Amygdala (tissue), 56 donors: Measurements from ENCODE around the gene PPP1R13B.
A peak's percentile ranks its signal among the peaks of the same experiment; 100 is the strongest.
"Not testable (repeated sequence)": the region's sequence is repeated elsewhere in the genome, so short reads cannot be mapped to it uniquely, and the experiment has no call there.

Experiments used
- DNase-seq, 56 donors: peaks; one replicate each; lab custom pipeline; 2025; lab: John Stamatoyannopoulos, UW

Gene PPP1R13B

DNA sequence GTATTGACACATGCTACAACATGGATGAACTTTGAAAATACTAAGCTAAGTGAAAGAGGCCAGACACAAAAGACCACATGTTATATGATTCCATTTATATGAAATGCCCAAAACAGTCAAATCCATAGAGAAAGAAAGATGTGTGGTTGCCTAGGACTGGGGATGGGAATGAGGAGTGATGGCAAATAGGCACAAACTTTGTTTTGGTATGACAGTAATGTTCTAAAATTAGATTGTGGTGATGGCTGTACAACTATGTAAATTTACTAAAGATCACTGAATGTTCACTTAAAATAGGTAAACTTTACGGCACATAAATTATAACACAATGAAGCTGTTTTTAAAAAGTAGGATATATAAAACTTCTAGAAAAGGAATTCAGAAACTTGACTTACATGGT, 41.7 kb downstream of the PPP1R13B start:
- DNase-seq, result no peak

DNA sequence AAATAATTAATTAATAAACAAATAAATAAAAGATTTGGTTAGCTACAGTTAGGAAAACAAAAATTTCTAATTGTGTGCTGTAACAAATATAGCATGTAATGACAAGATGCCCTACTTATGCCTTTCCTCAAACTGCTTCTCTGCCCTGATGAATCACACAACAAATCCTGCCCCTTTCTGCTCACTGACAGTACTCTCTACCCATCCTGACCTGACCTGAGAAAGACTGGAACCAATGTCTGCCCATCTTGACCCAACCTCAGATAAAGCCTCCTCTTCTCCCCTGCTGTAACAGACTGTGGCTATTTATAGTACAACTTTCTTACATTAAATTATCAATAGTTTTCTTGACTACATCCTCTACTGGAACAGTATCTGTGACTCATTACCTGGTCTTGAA, 43.7 kb downstream of the PPP1R13B start:
- no peak for DNase-seq

DNA sequence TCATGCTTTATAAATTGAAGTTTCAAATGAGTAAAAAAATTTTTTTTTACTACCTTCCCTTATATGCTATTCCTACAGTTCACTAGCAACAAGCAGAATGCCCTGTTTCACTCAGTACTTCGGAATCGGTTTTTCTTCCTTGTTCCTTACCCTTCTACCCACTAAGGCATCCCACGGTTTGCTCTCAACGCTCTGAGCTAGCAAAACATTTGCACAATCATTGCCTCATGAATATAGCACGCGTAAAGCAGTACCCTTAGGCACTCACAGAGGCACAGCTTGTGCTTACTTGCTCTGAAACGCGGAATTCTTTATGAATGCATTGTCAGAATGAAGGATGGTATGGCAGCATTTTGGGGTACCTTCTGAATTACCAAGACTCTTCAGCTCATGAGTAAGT, 45.0 kb downstream of the PPP1R13B start:
- no peak for DNase-seq

DNA sequence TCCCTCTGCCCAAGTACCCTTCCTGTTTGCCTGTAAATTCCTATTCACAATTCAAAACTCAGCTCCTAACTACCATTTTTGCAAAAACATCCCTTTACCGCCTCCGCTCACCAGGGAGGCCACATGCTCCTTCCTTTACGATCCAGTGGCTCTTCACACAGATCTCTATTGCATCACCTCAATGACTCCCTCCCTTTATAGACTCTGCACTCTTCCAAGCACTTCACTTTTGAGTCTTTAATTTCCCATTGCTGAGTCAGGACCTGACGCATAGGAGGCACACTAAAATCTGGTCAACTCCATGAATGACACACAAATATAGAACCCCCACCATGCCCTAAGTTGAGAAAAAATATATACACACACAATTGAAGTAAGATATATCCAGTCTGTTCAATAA, 45.9 kb downstream of the PPP1R13B start:
- no peak for DNase-seq

DNA sequence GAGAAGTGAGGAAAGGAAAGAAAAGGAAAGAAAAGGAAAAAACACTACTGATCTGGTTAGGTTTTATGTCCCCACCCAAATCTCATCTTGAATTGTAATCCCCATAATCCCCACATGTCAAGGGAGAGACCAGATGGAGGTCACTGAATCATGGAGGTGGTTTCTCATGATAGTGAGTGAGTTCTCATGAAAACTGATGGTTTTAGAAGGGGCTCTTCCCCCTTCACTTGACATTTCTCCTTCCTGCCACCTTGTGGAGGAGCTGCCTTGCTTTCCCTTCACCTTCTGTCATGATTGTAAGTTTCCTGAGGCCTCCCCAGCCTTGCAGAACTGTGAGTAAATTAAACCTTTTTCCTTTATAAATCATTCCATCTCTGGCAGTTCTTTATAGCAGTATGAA, 54.2 kb downstream of the PPP1R13B start:
- not testable (repeated sequence) for DNase-seq

DNA sequence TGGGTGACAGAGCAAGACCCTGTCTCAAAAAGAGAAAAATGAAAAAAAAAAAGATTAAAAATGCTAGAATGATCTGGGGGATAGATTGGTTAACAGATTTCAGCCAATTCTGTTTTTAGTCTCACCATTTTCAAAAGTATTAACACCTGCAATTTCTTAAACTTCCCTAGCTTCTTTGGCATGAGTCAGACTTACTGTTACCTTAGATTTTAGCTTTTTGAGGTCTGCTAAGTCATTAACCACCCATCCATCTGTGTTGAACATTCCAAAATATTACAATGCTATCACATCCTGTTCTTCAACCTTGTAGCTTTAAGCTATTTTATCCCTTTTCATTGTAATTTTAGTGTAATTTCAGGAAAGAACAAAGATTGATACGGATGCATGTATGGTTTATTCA, 59.3 kb downstream of the PPP1R13B start:
- DNase-seq, result no peak

DNA sequence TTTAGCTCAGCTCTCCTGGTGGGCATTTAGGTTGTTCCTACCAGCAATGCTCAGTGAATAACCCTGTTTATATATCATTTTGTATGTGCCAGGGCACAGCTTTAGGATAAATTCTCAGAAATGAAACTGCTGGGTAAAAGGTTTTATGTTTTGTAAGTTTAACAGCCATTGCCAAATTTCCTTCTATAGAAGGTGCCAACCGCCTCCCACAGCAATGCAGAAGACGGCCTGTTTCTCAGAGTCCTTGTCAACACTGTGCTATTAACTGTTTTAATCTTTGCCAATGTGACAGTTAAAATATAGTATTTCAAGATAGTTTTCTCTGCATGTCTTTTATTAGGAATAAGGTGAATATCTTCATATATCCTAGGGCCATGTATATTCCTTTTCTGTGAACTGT, 65.0 kb downstream of the PPP1R13B start:
- peak in 4 of 56 donors; percentile 1 to 14 (median 6) for DNase-seq

DNA sequence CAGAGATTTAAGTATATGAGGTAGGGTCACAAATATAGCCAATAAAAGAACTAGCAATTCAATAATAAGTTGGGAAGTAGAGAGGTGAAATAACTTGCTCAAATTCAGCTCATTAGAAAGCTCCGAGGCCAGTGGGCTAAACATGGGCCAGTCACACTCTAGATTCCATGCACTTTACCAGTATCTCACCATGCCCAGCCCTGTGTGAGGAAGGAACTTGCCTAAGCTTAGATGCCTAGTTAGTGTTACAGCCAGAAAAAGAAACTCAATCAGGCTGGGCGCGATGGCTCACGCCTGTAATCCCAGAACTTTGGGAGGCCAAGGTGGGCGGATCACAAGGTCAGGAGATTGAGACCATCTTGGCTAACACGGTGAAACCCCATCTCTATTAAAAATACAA, 71.1 kb downstream of the PPP1R13B start:
- DNase-seq, result not testable (repeated sequence)

DNA sequence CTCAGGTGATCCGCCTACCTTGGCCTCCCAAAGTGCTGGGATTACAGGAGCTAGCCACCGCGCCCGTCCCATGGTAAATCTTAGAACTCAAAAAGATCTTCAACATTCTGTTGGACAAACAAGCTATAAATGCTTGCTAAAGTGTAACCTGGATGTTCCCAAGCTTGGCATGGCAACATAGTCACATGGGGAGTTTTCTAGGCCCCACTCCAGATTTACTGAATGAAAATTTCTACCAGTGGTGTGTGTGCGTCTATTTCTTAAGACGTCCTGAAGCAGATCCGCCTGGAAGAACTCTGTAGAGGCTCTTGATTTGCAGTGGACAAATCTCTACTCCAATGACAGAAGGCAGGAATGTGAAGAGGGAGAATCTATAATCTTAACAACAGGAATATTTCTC, 71.9 kb downstream of the PPP1R13B start:
- DNase-seq, result peak in 11 of 56 donors; percentile 1 to 36 (median 13)

DNA sequence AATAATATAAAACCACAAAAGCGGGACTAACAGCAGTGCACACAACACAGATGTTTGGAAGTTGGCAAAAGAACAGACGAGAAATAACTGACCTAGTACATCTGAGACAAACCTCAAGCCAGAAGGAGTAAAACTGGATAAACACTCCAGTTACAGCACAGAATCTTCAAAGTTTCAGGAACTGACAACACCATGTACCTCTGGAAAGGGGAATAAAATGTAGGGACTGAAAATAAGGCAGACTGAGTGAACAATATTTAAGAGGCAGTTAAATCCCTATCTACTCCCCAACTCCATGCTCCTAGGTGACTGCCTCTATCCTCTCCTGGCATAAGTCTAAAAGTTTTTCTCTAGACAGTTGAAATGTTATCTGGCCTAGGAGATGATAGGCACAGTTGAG, 73.9 kb downstream of the PPP1R13B start:
- DNase-seq, result no peak

DNA sequence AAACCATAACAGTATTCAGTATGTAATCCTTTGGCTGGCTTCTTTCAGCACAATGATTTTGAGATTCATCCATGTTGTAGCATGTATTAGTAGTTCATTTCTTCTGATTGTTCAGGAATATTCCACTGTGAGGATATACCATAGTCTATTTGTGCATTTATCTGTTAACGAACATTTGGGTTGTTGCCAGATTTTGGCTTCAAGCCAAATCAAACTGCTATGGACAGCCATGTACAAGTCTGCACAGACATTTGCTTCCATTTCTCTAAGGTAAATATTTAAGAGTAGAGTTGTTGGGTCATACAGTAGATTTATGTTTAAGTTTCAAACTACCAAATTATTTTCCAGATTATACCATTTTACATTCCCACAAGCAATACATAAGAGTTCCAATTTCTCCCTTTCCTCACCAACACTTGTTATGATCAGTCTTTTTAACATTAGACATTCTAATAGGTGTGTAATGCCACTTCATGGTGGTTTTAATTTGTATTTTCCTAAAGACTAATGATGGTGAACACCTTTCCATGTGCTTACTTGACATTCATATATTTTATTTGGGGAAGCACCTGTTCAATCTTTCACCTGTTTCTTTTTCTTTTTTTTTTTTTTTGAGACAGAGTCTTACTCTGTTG, 75.2 kb downstream of the PPP1R13B start:
- DNase-seq, result no peak

DNA sequence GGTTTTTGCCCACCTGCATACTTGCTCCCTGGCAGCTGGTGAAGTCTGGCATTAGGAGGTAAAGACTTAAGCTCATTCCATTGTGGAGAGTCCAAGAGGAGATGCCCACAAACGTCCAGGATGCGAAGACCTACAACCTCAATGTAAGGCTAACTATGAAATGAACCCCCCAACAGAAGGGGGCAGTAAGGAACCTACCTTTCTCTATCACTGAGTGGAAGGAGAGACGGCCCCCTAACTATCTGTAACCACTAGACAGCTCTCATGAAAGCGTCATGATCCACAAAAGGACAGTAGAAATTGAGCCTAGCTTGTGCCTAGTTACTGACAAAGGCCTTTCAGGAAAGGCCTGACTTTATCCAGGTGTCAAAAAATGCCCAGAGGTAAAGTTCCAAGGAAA, 76.5 kb downstream of the PPP1R13B start:
- no peak for DNase-seq

DNA sequence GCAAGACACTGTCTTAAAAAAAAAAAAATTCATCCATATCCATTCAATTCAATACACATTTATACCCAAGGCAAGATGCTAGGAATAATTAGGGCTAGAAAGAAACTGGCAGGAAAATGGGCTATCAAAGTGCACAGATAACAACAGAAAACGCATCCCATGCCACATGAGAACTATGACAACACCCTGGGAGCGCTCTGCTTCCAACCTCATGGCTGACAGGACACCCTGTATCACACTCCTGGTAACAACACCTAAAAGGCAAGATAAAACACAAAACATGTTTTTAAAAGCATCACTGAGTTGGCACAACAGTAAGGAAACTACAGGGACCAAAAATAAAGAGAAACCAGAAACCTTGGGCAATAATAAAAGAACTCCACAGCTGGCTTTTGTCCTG, 76.9 kb downstream of the PPP1R13B start:
- no peak for DNase-seq

DNA sequence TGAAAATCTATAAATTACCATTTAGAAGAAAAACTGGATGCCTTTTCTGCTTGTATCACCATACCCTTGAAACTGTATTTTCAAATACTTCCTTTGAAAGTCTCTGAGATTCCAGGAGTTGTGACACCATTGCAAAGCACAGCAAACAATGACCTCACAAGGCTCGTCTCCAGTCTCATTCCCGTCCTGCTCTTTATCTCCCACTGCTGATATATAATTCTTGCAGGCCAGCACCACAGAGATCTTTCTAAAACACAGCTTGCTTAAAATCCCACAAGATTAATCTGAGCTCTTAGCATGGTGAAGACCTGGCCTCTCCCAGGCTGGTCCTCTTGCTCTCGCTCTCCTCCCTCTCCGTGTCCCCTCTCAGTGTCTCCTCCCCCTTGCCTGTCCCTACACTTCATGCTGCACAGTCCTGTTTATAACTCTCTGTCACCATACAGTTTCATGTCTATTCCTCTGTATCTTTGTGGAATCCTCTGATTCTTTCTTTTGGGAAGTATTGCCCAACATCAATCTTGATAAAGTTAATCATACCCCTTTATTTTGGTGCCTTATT, 80.0 kb downstream of the PPP1R13B start:
- no peak for DNase-seq

DNA sequence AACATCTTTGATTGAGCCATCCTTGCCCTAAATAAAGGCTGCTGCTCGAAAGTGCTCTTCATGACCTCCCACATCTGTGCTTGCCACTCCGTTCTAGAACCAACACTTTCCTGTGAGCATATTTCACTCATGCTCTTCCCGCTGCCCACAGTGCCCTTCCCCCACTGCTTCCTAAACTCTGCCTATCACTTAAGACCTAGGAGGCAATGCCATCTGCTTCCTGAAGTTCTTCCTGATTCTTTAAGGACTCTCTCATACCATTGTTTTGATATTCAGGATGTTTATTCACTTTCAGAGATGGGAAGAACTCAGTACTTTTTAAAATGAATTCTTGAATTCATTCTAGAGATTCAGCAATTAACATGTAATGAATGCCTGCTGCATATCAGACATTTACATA, 81.8 kb downstream of the PPP1R13B start:
- no peak for DNase-seq

DNA sequence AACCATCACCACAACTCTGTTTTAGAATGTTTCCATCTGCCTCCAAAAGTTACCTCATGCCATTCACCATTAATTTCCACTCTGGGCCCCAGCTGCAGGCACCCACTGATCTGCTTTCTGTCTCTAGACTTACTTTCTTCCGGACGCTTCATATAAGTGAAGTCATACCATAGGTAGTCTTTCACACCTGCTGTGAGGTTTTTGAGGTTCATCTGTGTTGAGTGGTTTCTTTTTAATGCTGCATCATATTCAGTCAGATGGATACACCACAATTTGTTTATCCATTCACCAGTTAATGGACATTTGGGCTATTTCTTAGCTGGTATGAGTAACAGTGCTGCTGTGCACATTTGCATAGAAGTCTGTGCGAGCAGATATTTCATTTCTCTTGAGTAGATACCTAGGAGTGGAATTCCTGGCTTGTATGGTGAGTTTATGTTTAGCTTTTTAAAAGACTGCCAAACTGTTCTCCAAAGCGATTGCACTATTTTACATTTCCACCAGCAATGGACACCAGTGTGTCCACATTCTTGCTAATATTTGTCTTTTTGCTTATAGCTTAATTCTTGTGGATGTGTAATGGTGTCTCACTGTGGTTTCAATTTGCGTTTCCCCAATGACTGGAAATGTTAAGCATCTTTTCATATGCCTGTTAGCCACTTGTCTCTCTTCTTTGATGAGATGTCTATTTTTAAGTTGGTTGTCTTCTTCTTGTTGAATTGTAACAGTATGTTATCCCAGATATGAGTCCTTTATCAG, 83.5 kb downstream of the PPP1R13B start:
- no peak for DNase-seq

DNA sequence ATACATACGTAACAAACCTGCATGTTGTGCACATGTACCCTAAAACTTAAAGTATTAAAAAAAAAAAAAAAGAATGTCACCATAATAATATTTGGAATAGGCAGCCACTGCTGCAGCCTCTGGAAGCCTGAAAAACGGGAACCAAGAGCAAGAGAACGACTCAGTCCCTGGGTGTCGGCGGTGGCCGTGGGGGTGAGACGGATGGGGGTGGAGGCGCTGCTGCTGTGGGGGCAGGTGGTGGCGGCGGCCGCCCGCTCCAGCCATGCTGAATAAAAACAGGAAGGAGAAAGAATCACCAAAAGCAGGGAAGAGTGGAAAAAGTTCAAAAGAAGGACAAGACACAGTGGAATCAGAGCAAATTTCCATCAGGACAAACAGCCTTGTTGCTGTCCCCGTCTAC, 84.8 kb downstream of the PPP1R13B start:
- DNase-seq, result no peak

DNA sequence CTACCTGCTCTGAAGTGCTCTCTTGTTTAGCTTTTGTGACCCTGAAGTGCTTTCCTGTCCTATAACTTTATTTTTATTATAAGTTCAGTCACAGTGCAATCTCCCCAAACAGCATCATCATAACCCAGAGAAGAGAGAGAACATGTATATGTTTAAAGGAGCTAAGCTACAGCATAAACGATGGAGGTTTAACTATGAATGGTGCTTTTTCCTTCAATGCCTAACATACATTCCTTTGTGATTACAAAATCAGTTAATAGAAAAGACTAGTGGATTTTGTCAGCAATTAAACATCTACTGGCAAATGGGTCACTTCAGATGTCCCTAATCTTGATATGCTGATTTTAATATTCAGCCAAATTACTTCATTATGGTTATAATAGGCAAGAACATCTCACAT, 85.3 kb downstream of the PPP1R13B start:
- DNase-seq, result no peak

DNA sequence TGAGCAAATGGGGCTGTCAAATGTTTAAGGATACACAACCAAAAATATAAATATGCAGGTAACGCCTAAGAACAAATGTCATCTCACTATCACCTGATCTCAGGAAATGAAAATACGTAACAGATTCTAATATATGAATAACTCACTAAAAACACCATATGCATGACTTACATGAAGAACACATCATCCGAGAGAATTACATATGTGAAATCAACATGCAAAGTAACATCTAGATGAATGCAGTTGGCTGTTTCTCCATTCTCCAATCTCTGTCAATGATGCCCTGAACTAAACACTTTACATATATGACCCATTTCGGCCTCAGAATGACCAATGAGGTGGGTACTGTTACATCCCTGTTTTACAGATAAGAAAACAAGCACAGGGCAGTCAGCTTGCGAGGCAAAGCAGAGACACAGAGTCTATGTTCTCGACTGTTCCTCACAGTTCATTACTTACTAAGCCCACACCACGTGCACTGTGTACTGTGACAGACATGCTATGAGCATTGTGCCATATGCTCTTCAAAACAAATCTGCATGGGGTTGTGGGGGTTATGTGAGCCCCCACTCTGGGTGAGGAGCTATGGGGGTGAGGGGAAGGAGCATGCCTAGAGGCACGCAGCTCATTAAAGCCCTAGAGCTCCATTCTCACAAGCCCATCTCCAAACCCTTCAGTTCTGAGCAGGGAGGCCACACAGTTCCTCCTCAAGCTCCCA, 89.2 kb downstream of the PPP1R13B start:
- DNase-seq, result no peak

DNA sequence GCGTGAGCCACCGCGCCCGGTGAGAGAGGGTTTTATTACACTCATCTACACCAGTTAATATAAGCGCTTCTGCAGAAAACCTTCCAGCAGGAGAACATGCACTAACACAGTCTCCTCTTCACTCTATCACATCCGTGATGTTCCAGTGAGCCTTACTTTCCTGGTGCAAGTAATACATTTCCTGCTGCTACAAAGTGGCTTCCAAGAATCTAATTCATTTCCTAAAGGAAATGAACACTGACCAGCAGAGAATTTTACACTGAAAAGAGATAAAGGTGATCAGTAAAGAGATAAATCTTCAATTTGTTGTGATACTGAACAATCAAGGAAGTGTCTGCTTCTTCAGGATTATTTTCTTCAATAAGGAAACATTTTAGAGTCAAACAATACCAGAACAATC, 92.3 kb downstream of the PPP1R13B start:
- DNase-seq, result no peak

DNA sequence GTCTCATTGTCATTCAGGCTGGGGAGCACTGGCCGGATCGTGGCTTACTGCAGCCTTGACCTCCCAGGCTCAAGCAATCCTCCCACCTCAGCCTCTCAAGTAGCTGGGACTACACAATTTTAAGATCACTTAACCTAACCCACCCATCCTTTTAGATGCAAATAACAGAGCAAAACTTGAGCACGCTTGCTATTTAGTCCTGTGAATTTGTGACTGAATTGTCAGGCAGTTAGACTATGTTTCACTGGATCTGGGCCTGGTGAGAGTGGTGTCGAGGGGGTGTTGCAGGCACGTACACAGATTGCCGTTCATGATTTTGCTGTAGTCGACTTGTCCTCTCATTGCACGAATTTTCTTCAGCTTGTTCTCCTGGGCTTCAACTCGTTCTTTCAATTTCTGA, 93.6 kb downstream of the PPP1R13B start:
- DNase-seq, result no peak
